HUDEP-2 (cell line): ENCODE measurements around the gene LYRM4.
A peak's percentile ranks its signal among the peaks of the same experiment; 100 is the strongest.

Experiments
- DNase-seq, 76 experiments: peaks; one replicate each; lab custom pipeline; 2025; ENCODE audit not compliant: unreplicated experiment in 76 of 76; lab: John Stamatoyannopoulos, UW

The LYRM4 gene

DNA sequence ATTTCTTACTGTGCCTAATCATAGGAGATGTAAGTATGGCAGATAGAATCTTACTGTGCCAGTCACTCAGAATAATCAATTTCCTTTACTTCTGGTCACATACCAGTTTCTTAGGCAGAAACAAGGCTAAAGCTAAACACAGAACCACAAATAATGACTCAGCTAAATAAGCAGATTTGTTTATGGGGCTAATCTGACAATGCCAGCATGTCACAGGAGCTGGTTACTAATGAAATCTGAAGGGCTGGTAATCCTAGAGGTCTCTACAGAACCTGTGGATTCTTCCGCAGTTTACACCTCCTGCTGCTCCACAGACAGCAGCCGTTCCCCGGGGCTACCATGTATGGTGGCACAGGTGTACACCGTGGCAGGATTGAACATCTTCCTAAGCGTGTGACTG lies 80.8 kb downstream of the LYRM4 start:
- DNase-seq = no peak

- DNase-seq = no peak
Observed at GRCh38 chr6:5178806-5179205, 81.9 kb downstream of the LYRM4 start.

- no peak for DNase-seq
Observed at GRCh38 chr6:5175635-5176034, 85.1 kb downstream of the LYRM4 start.

DNA sequence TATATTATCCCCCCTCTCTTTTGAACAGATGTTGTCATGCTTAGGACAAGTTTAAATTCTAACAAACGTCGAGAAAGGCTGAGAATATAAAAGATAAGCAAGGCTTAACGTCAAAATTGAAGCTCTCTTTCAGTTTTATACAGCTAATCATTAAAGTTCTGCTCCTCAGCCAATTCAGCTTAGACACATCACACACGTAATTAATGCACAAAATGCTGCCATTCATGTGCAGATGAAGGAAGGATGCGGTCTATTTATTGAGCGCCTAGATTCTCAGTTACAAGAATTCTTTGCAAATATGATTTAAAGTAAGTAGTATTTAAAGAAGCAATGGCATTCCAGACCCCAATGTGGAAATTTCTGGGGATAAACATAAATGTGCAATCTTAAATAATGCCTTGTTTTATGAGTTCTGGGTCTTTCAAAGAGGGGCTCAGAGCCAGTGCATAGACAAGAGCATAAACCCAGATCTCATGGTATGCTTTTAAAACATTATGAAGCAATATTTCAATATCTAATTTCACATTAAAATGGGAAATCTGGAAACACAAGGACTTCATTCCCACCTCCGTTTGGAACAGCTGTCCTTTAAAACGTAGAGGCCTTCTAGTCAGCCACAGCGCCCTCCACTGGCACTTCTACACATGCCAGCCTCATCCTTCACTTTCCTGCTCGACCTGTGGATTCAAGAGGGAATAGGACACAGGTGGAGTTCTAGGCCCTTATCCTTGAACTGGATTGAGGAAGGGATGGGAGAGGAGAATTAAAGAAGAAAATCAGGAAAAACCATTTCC lies 85.8 kb downstream of the LYRM4 start:
- DNase-seq = peak in 4 of 76 experiments; percentile 12 to 21 (median 18)

GRCh38 chr6:5174244-5174643 lies 86.5 kb downstream of the LYRM4 start:
- DNase-seq = no peak

- DNase-seq = no peak
Observed at GRCh38 chr6:5173810-5174209, 86.9 kb downstream of the LYRM4 start.

DNA sequence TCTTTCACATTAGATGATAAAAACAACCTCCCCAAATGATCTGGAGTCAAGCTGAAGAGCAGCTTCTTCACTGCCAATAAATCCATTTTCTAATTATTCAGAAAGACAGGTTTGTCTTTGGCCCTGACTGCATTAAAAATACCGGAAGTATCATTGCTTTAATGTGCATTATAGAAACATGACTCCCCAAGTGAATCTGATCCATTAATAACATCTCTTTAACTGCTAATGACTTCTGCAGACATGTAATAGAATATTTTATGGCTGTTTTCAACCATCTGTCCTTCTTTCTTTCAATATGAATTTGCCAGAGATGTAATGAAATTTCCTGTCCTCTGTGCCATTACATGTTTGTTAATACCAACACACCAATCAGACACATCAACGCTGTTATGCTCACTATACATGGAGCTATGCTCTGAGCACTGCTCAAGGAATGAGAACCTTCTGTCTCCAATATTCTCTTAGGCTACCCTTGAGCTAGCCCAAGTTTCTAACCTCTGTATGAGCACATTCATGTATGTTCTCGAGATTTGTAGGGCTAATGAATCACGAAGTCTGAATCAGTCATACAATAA lies 87.8 kb downstream of the LYRM4 start:
- DNase-seq = no peak

GRCh38 chr6:5172041-5172653 lies 88.6 kb downstream of the LYRM4 start:
- DNase-seq = no peak

DNA sequence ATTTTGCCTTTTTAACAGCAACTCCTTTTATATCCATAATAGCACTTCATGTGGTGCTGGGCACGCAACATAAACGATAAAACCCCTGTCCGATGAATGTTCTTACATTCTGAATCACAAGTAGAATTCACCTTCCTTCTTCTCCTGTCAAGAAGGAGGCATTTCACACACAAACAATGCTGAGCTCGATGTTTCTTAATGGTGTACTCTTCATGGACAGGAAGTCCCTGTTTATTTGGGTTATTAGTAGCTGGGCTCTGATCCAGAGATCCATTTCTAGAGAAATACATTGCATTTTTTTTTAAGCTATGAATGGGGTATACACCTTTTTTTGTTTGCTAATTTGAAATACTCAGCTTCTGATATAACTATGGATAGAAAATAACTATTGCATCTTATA lies 93.2 kb downstream of the LYRM4 start:
- DNase-seq = no peak

DNA sequence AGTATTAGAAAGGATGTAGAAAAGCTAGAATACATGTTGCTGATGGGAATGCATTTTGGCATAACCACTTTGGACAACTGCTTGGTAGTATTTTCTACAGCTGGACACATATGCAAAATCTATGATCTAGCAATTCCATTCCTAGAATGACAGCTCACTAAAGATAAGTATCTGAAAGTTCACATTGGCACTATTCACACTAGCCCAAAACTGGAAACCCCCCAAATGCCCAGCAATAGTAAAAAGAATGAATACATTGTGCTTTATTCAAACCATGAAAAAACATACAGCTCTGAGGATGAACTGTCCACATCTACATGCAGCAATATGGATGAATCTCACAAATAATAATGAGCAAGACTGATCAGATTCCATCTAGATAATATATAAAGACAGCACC lies 96.7 kb downstream of the LYRM4 start:
- DNase-seq = no peak

DNA sequence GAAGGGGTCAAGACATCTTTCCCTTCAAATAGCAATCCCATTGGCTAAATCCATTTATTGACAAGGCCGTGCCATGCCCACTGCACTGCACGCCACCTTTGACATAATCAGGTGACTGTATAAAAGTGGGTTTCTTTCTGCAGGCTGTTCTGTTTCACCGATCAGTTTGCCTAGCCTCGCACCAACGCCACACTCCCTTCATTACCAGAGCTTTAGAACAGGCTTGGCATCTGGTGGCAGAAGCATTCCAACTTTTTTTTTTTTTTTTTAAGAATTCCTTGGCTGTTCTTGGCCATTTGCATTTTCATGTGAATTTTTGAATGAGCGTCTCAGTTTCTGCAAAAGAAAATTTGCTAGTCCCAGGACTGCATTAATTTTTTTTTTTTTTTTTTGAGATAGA lies 97.5 kb downstream of the LYRM4 start:
- DNase-seq = no peak

DNA sequence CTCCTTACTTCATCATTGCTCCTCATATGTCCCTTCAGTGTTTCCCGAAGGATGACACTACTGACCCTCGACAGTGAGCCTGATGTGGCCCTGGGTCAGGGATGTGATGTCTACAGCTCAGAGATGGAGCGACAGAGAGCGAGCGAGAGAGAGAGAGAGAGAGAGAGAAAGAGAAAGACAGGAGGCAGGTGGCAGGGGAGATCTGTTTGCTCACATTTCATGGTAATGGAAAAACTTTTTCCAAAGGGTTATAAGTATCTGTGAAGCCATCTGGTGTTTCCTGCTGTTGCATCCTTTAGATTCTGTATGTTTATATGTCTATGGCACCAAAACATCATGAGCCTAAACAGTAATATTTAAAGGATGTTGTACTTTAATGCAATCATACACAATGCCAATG lies 98.4 kb downstream of the LYRM4 start:
- DNase-seq = no peak

DNA sequence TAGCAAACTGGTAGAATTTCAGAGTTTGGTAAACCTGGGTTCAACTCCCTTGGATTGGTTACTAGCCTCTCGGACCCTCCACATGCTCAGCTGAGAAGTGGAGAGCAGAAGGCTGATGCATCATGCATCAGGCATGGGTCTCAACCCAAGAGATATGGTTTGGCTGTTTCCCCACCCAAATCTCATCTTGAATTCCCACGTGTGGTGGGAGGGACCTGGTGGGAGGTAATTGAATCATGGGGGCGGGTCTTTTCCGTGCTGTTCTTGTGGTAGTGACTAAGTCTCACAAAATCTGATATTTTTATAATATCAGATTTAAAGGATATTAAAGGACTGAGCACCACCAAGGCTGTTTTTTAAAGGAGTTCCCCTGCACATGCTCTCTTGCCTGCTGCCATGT lies 100.5 kb downstream of the LYRM4 start:
- peak in 3 of 76 experiments; percentile 10 to 18 (median 18) for DNase-seq

DNA sequence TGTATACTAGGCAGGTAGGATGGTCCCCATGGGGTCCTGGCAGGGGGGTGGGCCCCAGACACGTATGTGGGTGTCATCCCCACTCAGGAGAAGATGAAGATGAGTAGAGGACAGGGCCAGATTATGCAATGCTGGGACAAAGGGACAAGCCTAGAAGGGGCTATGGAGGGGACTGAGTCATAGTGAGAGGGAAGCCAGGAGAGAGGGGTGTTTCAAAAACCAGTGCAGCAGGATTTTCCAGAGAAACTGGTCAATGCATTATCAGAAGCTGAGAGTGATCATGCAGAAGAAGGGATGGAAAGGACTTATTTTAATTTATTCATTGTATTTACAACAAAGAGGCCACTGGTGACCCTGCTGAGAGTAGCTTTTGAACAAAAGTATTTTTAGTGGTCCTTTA lies 101.6 kb downstream of the LYRM4 start:
- DNase-seq = no peak

- DNase-seq = no peak
Observed at GRCh38 chr6:5158180-5158579, 102.6 kb downstream of the LYRM4 start.

DNA sequence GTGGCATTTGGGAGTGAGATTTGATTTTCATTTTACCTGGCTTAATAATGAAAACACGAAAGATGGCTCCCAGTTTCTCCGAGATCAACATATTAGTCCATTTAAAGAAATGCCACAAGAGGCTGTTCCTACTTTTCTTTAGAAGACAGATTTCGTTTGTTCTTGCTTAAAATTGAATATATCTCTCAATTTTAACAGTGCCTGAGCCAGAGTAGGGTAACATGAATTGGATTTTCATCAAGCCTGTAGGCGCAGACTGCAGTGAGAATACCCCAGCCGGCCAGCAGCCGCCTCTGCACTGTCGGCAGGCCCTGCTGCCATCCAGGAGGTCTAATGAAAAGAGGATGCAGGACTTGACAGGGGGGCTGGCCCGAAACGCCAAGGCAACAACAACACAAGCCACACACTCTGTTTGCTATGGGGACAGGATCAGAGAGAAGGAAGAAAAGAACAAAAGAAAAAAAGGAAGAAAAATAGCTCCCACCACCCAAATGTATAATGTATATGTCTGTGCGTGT lies 103.1 kb downstream of the LYRM4 start:
- no peak for DNase-seq

DNA sequence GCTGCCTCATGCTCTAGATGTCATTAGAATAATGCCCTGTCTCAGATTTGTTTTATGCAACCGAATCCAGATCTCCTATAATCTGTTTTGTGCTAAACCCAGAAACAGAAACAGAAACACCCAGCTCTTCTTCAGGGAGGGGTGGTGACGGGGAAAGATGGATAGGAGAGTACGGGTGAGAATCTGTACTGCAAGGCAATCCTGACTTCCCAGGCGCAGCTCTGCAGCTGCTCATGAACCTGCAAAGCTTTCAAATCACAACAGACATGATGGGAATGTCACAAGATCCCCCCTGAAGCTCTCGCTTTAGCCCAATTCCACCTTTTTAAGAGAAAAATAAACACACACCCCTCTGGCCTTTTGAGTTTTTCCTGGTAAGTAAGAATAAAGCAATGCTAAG lies 104.1 kb downstream of the LYRM4 start:
- no peak for DNase-seq

GRCh38 chr6:5155906-5156305 lies 104.8 kb downstream of the LYRM4 start:
- peak in 6 of 76 experiments; percentile 8 to 59 (median 28) for DNase-seq

DNA sequence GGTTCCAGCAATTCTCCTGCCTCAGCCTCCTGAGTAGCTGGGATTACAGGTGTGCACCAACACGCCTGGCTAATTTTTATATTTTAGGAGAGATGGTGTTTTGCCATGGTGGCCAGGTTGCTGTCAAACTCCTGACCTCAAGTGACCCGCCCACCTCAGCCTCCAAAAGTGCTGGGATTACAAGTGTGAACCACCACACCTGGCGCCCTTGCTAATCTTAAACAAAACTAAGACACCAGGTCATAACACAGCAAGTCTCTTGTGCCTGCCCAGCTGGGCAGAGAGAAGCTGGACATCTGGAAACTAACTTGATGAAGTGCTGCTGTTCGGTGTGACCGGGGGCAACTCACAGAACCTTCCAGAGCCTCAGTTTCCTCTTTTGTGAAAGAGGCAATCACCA lies 107.6 kb downstream of the LYRM4 start:
- no peak for DNase-seq

DNA sequence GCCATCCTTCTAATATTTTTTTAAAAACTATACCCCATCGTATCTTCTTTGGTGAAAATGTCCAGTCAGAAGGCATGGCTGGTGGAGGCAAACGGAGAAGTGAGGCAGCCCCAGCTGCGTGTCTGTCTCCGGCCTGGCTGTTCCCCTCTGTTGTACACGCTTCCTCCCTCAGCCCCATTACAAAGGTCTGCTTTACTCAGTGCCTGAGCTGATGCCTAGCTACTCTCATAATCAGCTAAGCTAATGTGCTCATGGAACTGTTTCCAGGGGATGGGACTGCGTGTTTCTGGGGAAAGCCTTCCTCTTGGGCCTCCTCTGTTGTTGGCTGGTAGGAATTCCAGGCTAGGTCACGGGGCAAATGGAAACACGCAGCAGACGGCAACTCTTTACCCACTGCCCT lies 108.3 kb downstream of the LYRM4 start:
- DNase-seq = no peak

DNA sequence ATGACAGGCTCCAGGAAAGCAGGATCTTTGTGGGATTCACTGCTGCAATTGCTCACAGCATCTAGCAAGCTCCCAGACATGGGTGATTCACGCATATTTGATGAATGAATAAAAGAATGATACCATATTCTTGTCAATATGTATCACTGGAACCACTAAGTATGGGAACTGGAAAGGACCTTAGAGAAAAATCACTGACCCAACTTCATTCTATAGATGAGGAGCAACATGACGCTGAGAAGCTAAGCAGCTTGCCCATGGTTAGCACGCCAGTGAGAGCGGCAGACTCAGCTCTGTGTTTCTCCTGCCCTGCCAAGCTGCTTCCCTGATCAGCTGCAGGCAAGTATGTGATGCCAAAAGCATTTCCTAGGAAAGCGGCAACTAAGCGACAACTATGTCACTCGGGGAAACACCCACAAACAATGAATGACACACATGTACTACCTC lies 108.8 kb downstream of the LYRM4 start:
- DNase-seq = no peak
